Measurements from ENCODE around the gene MAP4K2. TPM values are rescaled to one million over a fixed set of nuclear protein-coding genes. Genes with fewer than 3 reads are reported as not detected.

The MAP4K2 gene
- total and polyA plus RNA-seq, 2 of the 8 experiments (the other 6 are each of a cell fraction or from before 2014, with no cell fraction given), result 20.1 to 20.7 TPM

DNA sequence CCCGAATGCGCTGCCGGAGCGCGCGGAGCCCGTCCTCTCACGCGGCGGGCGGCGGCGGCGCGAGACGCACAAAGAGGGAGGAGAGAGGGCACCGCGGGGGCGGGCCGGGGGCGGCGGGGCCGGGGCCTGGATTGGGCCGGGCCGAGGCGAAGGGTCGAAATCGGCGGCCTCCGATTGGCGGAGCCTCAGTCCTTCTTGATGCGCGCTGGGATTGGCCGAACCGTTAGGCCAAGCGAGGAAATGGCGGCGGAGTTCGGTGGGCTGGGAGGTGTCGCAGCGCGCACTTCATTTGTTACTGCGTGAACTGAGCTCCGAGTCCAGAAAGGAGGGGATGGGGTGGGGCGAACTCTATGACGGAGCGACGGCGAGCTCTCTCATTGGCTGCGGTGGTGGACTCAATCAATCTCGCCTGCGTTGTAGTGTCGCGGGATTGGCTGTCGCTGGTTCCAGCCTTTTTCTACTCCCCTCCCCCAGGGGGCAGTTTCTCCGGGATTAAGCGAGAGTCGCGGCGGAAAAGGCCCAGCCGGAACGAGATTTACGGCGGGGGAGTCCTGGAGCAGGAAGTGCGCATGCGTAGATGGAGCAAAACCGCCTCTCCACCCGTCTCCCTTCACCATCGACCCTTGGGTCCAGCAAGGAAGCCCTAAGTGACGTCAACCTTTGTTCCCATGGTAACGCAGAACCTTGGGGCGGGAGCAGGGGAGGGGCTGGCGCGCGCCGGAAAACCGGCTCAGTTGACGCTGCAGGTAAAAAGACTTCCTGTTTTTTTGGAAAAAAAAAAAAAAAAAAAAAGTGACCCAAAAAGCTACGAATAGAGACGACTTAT, 24.3 kb downstream of the MAP4K2 start, which contains the start of gene SF1 (continued):
- TF ChIP-seq JUND (IDR thresholded peaks at IDR 0.05; ENCODE audit: low read length) (peak; percentile 76), KDM4A (IDR thresholded peaks at IDR 0.05; ENCODE audit: low read depth, low read length, severe bottlenecking) (peak; percentile 53), TEAD4 (IDR thresholded peaks at IDR 0.05; ENCODE audit: low read depth, low read length) (no peak), CBX5 (IDR thresholded peaks at IDR 0.05; ENCODE audit: low read depth, low read length) (no peak), TAF7 (optimal IDR thresholded peaks at IDR 0.05; ENCODE audit: borderline replicate concordance, low read depth, low read length) (peak; percentile 71), HDAC2 (IDR thresholded peaks at IDR 0.05; ENCODE audit: borderline replicate concordance in 1 of 2, low read depth in 2 of 2, low read length in 2 of 2) (no peak), KDM1A (IDR thresholded peaks at IDR 0.05; ENCODE audit: borderline replicate concordance, low read length) (no peak), SP2 (IDR thresholded peaks at IDR 0.05; ENCODE audit: low read length) (no peak), SP4 (IDR thresholded peaks at IDR 0.05; ENCODE audit: low read length) (no peak)
- TF ChIP-seq, protein P1, sequence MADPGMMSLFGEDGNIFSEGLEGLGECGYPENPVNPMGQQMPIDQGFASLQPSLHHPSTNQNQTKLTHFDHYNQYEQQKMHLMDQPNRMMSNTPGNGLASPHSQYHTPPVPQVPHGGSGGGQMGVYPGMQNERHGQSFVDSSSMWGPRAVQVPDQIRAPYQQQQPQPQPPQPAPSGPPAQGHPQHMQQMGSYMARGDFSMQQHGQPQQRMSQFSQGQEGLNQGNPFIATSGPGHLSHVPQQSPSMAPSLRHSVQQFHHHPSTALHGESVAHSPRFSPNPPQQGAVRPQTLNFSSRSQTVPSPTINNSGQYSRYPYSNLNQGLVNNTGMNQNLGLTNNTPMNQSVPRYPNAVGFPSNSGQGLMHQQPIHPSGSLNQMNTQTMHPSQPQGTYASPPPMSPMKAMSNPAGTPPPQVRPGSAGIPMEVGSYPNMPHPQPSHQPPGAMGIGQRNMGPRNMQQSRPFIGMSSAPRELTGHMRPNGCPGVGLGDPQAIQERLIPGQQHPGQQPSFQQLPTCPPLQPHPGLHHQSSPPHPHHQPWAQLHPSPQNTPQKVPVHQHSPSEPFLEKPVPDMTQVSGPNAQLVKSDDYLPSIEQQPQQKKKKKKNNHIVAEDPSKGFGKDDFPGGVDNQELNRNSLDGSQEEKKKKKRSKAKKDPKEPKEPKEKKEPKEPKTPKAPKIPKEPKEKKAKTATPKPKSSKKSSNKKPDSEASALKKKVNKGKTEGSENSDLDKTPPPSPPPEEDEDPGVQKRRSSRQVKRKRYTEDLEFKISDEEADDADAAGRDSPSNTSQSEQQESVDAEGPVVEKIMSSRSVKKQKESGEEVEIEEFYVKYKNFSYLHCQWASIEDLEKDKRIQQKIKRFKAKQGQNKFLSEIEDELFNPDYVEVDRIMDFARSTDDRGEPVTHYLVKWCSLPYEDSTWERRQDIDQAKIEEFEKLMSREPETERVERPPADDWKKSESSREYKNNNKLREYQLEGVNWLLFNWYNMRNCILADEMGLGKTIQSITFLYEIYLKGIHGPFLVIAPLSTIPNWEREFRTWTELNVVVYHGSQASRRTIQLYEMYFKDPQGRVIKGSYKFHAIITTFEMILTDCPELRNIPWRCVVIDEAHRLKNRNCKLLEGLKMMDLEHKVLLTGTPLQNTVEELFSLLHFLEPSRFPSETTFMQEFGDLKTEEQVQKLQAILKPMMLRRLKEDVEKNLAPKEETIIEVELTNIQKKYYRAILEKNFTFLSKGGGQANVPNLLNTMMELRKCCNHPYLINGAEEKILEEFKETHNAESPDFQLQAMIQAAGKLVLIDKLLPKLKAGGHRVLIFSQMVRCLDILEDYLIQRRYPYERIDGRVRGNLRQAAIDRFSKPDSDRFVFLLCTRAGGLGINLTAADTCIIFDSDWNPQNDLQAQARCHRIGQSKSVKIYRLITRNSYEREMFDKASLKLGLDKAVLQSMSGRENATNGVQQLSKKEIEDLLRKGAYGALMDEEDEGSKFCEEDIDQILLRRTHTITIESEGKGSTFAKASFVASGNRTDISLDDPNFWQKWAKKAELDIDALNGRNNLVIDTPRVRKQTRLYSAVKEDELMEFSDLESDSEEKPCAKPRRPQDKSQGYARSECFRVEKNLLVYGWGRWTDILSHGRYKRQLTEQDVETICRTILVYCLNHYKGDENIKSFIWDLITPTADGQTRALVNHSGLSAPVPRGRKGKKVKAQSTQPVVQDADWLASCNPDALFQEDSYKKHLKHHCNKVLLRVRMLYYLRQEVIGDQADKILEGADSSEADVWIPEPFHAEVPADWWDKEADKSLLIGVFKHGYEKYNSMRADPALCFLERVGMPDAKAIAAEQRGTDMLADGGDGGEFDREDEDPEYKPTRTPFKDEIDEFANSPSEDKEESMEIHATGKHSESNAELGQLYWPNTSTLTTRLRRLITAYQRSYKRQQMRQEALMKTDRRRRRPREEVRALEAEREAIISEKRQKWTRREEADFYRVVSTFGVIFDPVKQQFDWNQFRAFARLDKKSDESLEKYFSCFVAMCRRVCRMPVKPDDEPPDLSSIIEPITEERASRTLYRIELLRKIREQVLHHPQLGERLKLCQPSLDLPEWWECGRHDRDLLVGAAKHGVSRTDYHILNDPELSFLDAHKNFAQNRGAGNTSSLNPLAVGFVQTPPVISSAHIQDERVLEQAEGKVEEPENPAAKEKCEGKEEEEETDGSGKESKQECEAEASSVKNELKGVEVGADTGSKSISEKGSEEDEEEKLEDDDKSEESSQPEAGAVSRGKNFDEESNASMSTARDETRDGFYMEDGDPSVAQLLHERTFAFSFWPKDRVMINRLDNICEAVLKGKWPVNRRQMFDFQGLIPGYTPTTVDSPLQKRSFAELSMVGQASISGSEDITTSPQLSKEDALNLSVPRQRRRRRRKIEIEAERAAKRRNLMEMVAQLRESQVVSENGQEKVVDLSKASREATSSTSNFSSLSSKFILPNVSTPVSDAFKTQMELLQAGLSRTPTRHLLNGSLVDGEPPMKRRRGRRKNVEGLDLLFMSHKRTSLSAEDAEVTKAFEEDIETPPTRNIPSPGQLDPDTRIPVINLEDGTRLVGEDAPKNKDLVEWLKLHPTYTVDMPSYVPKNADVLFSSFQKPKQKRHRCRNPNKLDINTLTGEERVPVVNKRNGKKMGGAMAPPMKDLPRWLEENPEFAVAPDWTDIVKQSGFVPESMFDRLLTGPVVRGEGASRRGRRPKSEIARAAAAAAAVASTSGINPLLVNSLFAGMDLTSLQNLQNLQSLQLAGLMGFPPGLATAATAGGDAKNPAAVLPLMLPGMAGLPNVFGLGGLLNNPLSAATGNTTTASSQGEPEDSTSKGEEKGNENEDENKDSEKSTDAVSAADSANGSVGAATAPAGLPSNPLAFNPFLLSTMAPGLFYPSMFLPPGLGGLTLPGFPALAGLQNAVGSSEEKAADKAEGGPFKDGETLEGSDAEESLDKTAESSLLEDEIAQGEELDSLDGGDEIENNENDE (IDR thresholded peaks at IDR 0.05; ENCODE audit: insufficient replicate concordance, low read length), result no peak

All from H1 (cell line).